ENCODE results near the gene ZNF664. TPM values are rescaled to one million over a fixed set of nuclear protein-coding genes. Genes with fewer than 3 reads are reported as not detected.

Gene ZNF664
- total and polyA plus RNA-seq, 9 of the 15 experiments (the other 6 are each of a cell fraction or from before 2014, with no cell fraction given): 3.3 to 101 (median 63.6) TPM

DNA sequence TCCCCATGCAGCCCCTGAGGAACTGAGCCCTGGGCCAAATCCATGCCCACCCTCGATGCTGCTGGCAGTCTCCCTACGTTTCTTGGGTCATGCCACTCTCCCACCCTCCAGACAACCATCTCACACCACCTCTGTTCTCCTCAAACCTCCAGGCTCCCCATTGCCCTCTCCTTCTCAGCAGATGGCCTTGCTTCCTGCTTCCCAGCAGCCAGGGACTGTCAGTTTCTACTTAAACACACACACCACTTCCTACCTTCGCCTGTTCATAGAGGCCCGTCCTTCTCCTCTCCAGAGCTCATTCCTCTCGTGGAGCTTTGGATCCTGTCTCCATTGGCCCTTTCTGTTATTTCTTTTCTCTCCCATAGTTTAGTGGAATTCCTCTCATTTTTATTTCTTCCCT, 27.1 kb downstream of the ZNF664 start:
- H3K79me2 ChIP-seq (ENCODE audit: control insufficient read depth, insufficient read depth, low read length): peaks cover 37% of the 10 kb centered on the region
- peaks cover 54% of the 10 kb centered on the region for H3K36me3 ChIP-seq (ENCODE audit: control insufficient read depth, insufficient read depth, low read length)
- no peak overlapping the region for H2AFZ ChIP-seq (ENCODE audit: low read depth, low read length)
- 0 out of 4 replicates have a peak overlapping the region, but pooled peaks of 1 of the 2 experiments have one; percentile 51 for H3K9ac ChIP-seq (ENCODE audit: insufficient read depth in 1 of 2, low read depth in 2 of 2, low read length in 2 of 2)
- CTCF ChIA-PET (ENCODE audit: low intra/inter-chr PET ratio): no interaction called here
- DNase-seq (ENCODE audit: extremely low read depth in 1 of 4, low spot score in 3 of 4): no peak
- H3K4me1 ChIP-seq (replicated peaks in 1 of 2; ENCODE audit: control insufficient read depth in 2 of 2, insufficient read depth in 2 of 2, low read length in 2 of 2): peaks cover 23 to 53% of the 10 kb centered on the region in 2 experiments
- ATAC-seq: no peak
- no peak for FAIRE-seq
- POLR2A ChIA-PET: interaction anchor here (0.5 to 2.1 kb wide), 5 partner anchors 13 to 290 kb away, joined by 3 to 4 read pairs (median 3); no protein-coding TSS in a partner anchor
- in situ Hi-C loops (cut with MboI) (no loop called here), intact Hi-C loops (cut with micrococcal nuclease) (no loop called here)
- H3K9me3 ChIP-seq (replicated peaks; ENCODE audit: control insufficient read depth, insufficient read depth, low read depth, low read length): no peaks in the 10 kb centered on the region
- TF ChIP-seq SREBF2 (CRISPR knock-in tag; IDR thresholded peaks at IDR 0.05) (no peak), NFATC3 (IDR thresholded peaks at IDR 0.05) (no peak), ZNF23 (CRISPR knock-in tag; IDR thresholded peaks at IDR 0.05) (no peak), BDP1 (IDR thresholded peaks at IDR 0.05; ENCODE audit: insufficient read depth, insufficient read length) (no peak), SP1 (CRISPR knock-in tag; IDR thresholded peaks at IDR 0.05) (no peak), PML (IDR thresholded peaks at IDR 0.05; ENCODE audit: low read length) (no peak)
- TF ChIP-seq, protein P1, sequence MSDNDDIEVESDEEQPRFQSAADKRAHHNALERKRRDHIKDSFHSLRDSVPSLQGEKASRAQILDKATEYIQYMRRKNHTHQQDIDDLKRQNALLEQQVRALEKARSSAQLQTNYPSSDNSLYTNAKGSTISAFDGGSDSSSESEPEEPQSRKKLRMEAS (CRISPR knock-in tag; IDR thresholded peaks at IDR 0.05): 0 out of 2 replicates have a peak, but pooled peaks have one; percentile 20
- TF ChIP-seq, protein P2, sequence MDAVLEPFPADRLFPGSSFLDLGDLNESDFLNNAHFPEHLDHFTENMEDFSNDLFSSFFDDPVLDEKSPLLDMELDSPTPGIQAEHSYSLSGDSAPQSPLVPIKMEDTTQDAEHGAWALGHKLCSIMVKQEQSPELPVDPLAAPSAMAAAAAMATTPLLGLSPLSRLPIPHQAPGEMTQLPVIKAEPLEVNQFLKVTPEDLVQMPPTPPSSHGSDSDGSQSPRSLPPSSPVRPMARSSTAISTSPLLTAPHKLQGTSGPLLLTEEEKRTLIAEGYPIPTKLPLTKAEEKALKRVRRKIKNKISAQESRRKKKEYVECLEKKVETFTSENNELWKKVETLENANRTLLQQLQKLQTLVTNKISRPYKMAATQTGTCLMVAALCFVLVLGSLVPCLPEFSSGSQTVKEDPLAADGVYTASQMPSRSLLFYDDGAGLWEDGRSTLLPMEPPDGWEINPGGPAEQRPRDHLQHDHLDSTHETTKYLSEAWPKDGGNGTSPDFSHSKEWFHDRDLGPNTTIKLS (IDR thresholded peaks at IDR 0.05; ENCODE audit: borderline replicate concordance, low read depth): no peak
- H3K9me1 ChIP-seq (ENCODE audit: control insufficient read depth, insufficient read depth, low read length): peaks cover 6% of the 10 kb centered on the region
- no peaks in the 10 kb centered on the region for H4K20me1 ChIP-seq (replicated peaks; ENCODE audit: control insufficient read depth, insufficient read depth, low read length)
- H3K27ac ChIP-seq (ENCODE audit: extremely low read depth, low read depth, low read length): no peak overlapping the region; the same call in 2 of the 3 replicates
- WGBS (ENCODE audit: insufficient coverage, low coverage, missing lambda C conversion rate): 81% methylated on average over 5 of the region's 5 CpGs
- H3K4me2 ChIP-seq (ENCODE audit: insufficient read depth, low read length): no peak overlapping the region
- no peaks in the 10 kb centered on the region for H3K27me3 ChIP-seq (ENCODE audit: control insufficient read depth in 2 of 2, insufficient read depth in 2 of 2, low read length in 2 of 2)
- BruUV-seq (replicated peaks): no TSS peak
- no peak overlapping the region for H3K4me3 ChIP-seq
